Measurements from ENCODE around the gene HSPB9.

GRCh38 chr17:42122371-42123303 lies at the start of gene HSPB9:
- TF ChIP-seq ZNF670 (tag by site-specific recombination; IDR thresholded peaks at IDR 0.05; ENCODE audit: low read depth) (no peak), CTCF (tag by site-specific recombination; IDR thresholded peaks at IDR 0.05) (no peak), MEIS1 (CRISPR knock-in tag; IDR thresholded peaks at IDR 0.05; ENCODE audit: borderline replicate concordance) (no peak), ZNF692 (tag by site-specific recombination; IDR thresholded peaks at IDR 0.05) (no peak), ZNF214 (tag by site-specific recombination; IDR thresholded peaks at IDR 0.05; ENCODE audit: borderline replicate concordance) (no peak), ZBTB8A (tag by site-specific recombination; IDR thresholded peaks at IDR 0.05) (no peak), ZFP3 (tag by site-specific recombination; IDR thresholded peaks at IDR 0.05; ENCODE audit: low read depth) (no peak), OVOL3 (tag by site-specific recombination; IDR thresholded peaks at IDR 0.05) (no peak), ELK4 (IDR thresholded peaks at IDR 0.05; ENCODE audit: borderline replicate concordance, low read depth, low read length) (no peak), SCRT1 (tag by site-specific recombination; IDR thresholded peaks at IDR 0.05; ENCODE audit: borderline replicate concordance) (no peak), ZNF121 (tag by site-specific recombination; IDR thresholded peaks at IDR 0.05) (no peak), ZBTB7A (tag by site-specific recombination; IDR thresholded peaks at IDR 0.05; ENCODE audit: low read depth) (no peak), ZBTB1 (tag by site-specific recombination; IDR thresholded peaks at IDR 0.05) (no peak), ZNF239 (tag by site-specific recombination; IDR thresholded peaks at IDR 0.05) (no peak)

Measured in HEK293 (cell line).